ENCODE data around the gene GALE.

GRCh38 chr1:23751815-23752200 lies 48.7 kb downstream of the GALE start:
- TF ChIP-seq, protein P1, sequence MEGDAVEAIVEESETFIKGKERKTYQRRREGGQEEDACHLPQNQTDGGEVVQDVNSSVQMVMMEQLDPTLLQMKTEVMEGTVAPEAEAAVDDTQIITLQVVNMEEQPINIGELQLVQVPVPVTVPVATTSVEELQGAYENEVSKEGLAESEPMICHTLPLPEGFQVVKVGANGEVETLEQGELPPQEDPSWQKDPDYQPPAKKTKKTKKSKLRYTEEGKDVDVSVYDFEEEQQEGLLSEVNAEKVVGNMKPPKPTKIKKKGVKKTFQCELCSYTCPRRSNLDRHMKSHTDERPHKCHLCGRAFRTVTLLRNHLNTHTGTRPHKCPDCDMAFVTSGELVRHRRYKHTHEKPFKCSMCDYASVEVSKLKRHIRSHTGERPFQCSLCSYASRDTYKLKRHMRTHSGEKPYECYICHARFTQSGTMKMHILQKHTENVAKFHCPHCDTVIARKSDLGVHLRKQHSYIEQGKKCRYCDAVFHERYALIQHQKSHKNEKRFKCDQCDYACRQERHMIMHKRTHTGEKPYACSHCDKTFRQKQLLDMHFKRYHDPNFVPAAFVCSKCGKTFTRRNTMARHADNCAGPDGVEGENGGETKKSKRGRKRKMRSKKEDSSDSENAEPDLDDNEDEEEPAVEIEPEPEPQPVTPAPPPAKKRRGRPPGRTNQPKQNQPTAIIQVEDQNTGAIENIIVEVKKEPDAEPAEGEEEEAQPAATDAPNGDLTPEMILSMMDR (IDR thresholded peaks at IDR 0.05 in 8 of 11, conservative IDR thresholded peaks at IDR 0.05 in 3 of 11) = no peak
- no peak for TF ChIP-seq POLR2AphosphoS5 (IDR thresholded peaks at IDR 0.05)
